Endothelial cell of umbilical vein (primary cell): ENCODE results near the gene RBM5.

ENCODE experiments used
- EZH2 ChIP-seq: IDR thresholded peaks from 2 replicates; pipeline ENCODE4 v1.6.1; 2012; ENCODE audit warnings: borderline replicate concordance, low read depth, mild to moderate bottlenecking, moderate library complexity, low read length, inconsistent platforms; ENCODE audit not compliant: severe bottlenecking
- FOS ChIP-seq: IDR thresholded peaks from 2 replicates; pipeline ENCODE4 v1.6.1; 2011; ENCODE audit warnings: mild to moderate bottlenecking, low read length, moderate library complexity, borderline replicate concordance; ENCODE audit not compliant: insufficient read depth
- JUN ChIP-seq: IDR thresholded peaks from 2 replicates; pipeline ENCODE4 v1.6.1; 2011; ENCODE audit warnings: borderline replicate concordance, low read depth; ENCODE audit not compliant: insufficient read length, insufficient read depth
- MYC ChIP-seq: IDR thresholded peaks from one replicate; pipeline ENCODE4 v1.6.1; 2011; ENCODE audit warnings: mild to moderate bottlenecking, low read depth, low read length
- POLR2A ChIP-seq: IDR thresholded peaks from 2 replicates; pipeline ENCODE4 v1.6.1; 2012; ENCODE audit warnings: low read depth, mild to moderate bottlenecking, control low read depth, low read length
- POLR2AphosphoS5 ChIP-seq: IDR thresholded peaks from 2 replicates; pipeline ENCODE4 v1.6.1; 2012; ENCODE audit warnings: low read depth, mild to moderate bottlenecking, control low read depth, low read length, moderate library complexity; ENCODE audit not compliant: insufficient read depth
- TF ChIP-seq, protein P1 (sequence below), 2 donors: IDR thresholded peaks; 1 replicate in 1 of 2; 2 replicates in 1 of 2; pipeline ENCODE4 v1.5.1; 2011; ENCODE audit warnings: low read length in 2 of 2, mild to moderate bottlenecking in 2 of 2, moderate library complexity in 2 of 2, control low read depth in 1 of 2, inconsistent platforms in 1 of 2, low read depth in 1 of 2; ENCODE audit not compliant: insufficient read depth in 1 of 2; ENCODE audit errors: extremely low read depth in 1 of 2
- TF ChIP-seq, protein P2 (sequence below): IDR thresholded peaks from 2 replicates; pipeline ENCODE4 v1.6.1; 2011; ENCODE audit not compliant: insufficient read depth, insufficient read length

DNA sequence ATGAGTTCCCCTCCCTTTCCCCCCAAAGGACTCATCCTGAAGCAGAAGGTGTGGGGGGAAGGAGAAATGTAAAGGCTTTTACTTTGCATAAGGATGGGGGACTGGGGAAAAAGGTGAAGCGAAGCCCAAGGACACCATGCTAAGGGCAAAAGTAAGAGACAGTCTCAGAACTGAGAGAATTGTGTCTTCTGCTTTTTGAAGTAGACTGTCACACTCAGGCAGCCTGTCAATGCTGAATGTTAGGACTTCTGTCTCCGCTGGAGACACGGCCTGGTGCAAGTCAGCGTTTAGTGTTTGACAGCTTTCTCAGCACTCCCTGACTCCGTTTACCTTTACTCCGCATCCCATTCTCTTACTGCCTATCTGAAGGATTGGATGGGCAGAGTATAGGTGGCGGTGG is 13.8 kb downstream of the RBM5 start:
- TF ChIP-seq POLR2A, result no peak
- TF ChIP-seq POLR2AphosphoS5, result no peak
- TF ChIP-seq, protein P1, sequence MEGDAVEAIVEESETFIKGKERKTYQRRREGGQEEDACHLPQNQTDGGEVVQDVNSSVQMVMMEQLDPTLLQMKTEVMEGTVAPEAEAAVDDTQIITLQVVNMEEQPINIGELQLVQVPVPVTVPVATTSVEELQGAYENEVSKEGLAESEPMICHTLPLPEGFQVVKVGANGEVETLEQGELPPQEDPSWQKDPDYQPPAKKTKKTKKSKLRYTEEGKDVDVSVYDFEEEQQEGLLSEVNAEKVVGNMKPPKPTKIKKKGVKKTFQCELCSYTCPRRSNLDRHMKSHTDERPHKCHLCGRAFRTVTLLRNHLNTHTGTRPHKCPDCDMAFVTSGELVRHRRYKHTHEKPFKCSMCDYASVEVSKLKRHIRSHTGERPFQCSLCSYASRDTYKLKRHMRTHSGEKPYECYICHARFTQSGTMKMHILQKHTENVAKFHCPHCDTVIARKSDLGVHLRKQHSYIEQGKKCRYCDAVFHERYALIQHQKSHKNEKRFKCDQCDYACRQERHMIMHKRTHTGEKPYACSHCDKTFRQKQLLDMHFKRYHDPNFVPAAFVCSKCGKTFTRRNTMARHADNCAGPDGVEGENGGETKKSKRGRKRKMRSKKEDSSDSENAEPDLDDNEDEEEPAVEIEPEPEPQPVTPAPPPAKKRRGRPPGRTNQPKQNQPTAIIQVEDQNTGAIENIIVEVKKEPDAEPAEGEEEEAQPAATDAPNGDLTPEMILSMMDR (IDR thresholded peaks at IDR 0.05; ENCODE audit: extremely low read depth in 1 of 2, insufficient read depth in 1 of 2, low read depth in 1 of 2, low read length in 2 of 2), result no peak
- TF ChIP-seq MYC, result no peak
- TF ChIP-seq EZH2, result no peak
- TF ChIP-seq, protein P2, sequence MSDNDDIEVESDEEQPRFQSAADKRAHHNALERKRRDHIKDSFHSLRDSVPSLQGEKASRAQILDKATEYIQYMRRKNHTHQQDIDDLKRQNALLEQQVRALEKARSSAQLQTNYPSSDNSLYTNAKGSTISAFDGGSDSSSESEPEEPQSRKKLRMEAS, result no peak
- no peak for TF ChIP-seq FOS
- TF ChIP-seq JUN, result no peak
